ENCODE data around the gene NLRP1. TPM values are rescaled to one million over a fixed set of nuclear protein-coding genes. Genes with fewer than 3 reads are reported as not detected.

Gene NLRP1
- total RNA-seq, 2 experiments from 2014 or later: 26.0 to 28.2 TPM

GRCh38 chr17:5628262-5628661 is 44.0 kb upstream of the NLRP1 start:
- H3K4me3 Mint-ChIP-seq: no peak overlapping the region
- H3K27ac Mint-ChIP-seq: no peak overlapping the region
- peaks cover 20% of the 10 kb centered on the region for H3K27me3 Mint-ChIP-seq
- intact Hi-C loops (cut with micrococcal nuclease): no loop called here
- ATAC-seq: no peak
- ChIA-PET POLR2A (no interaction called here), CTCF (no interaction called here)
- no peak for DNase-seq
- TF ChIP-seq CTCF (IDR thresholded peaks at IDR 0.05): no peak
- H3K4me1 Mint-ChIP-seq (ENCODE audit: low read depth): no peaks in the 10 kb centered on the region
- no peaks in the 10 kb centered on the region for H3K36me3 Mint-ChIP-seq (ENCODE audit: low read depth)
- H3K9me3 Mint-ChIP-seq: no peaks in the 10 kb centered on the region

GRCh38 chr17:5624211-5624610 is 39.9 kb upstream of the NLRP1 start:
- ATAC-seq: no peak
- H3K4me3 Mint-ChIP-seq: no peak overlapping the region
- H3K4me1 Mint-ChIP-seq (ENCODE audit: low read depth): no peaks in the 10 kb centered on the region
- H3K36me3 Mint-ChIP-seq (ENCODE audit: low read depth): no peaks in the 10 kb centered on the region
- H3K27me3 Mint-ChIP-seq: peaks cover 9% of the 10 kb centered on the region
- H3K9me3 Mint-ChIP-seq: no peaks in the 10 kb centered on the region
- ChIA-PET CTCF (no interaction called here), POLR2A (no interaction called here)
- no peak for DNase-seq
- no peak overlapping the region for H3K27ac Mint-ChIP-seq
- no peak for TF ChIP-seq CTCF (IDR thresholded peaks at IDR 0.05)
- intact Hi-C loops (cut with micrococcal nuclease): no loop called here

- Mint-ChIP-seq H3K36me3 (ENCODE audit: low read depth) (no peaks in the 10 kb centered on the region), H3K27me3 (no peaks in the 10 kb centered on the region), H3K4me3 (no peak overlapping the region), H3K9me3 (no peaks in the 10 kb centered on the region), H3K4me1 (ENCODE audit: low read depth) (no peaks in the 10 kb centered on the region), H3K27ac (no peak overlapping the region)
- DNase-seq (no peak), ATAC-seq (no peak)
- intact Hi-C loops (cut with micrococcal nuclease): no loop called here
- ChIA-PET CTCF (no interaction called here), POLR2A (no interaction called here)
- TF ChIP-seq CTCF (IDR thresholded peaks at IDR 0.05): no peak
Observed at GRCh38 chr17:5621729-5622128, 37.4 kb upstream of the NLRP1 start.

GRCh38 chr17:5621026-5621425 is 36.7 kb upstream of the NLRP1 start:
- Mint-ChIP-seq H3K4me1 (ENCODE audit: low read depth) (no peaks in the 10 kb centered on the region), H3K27me3 (no peaks in the 10 kb centered on the region), H3K9me3 (no peaks in the 10 kb centered on the region), H3K27ac (no peak overlapping the region), H3K36me3 (ENCODE audit: low read depth) (no peaks in the 10 kb centered on the region), H3K4me3 (no peak overlapping the region)
- TF ChIP-seq CTCF (IDR thresholded peaks at IDR 0.05): no peak
- POLR2A ChIA-PET: no interaction called here
- CTCF ChIA-PET: no interaction called here
- intact Hi-C loops (cut with micrococcal nuclease): no loop called here
- ATAC-seq: no peak
- no peak for DNase-seq

GRCh38 chr17:5619088-5619740 is 34.9 kb upstream of the NLRP1 start:
- TF ChIP-seq CTCF (IDR thresholded peaks at IDR 0.05): no peak
- no peaks in the 10 kb centered on the region for H3K9me3 Mint-ChIP-seq
- no peaks in the 10 kb centered on the region for H3K27me3 Mint-ChIP-seq
- ChIA-PET CTCF (no interaction called here), POLR2A (no interaction called here)
- H3K36me3 Mint-ChIP-seq (ENCODE audit: low read depth): no peaks in the 10 kb centered on the region
- H3K27ac Mint-ChIP-seq: no peak overlapping the region
- H3K4me1 Mint-ChIP-seq (ENCODE audit: low read depth): no peaks in the 10 kb centered on the region
- intact Hi-C loops (cut with micrococcal nuclease): no loop called here
- DNase-seq (peak; percentile 48), ATAC-seq (peak; percentile 53)
- peak overlapping the region; percentile 48 for H3K4me3 Mint-ChIP-seq

Data from activated CD8-positive, alpha-beta T cell treated with anti-CD3 and anti-CD28 coated beads for 36 hours (primary cell).